NB4 (cell line): ENCODE results near the gene TTC33.

Experiments used
- CTCF ChIP-seq: IDR thresholded peaks from one replicate; pipeline ENCODE4 v1.5.1; 2012; ENCODE audit warnings: low read depth, low read length
- POLR2A ChIP-seq: IDR thresholded peaks from 2 replicates; pipeline ENCODE4 v1.6.1; 2011; ENCODE audit warnings: mild to moderate bottlenecking; ENCODE audit not compliant: insufficient read length; ENCODE audit errors: extremely low read depth

- no peak for TF ChIP-seq CTCF
- TF ChIP-seq POLR2A = no peak
Measured at GRCh38 chr5:40483316-40483715, 272.4 kb downstream of the TTC33 start.
